HG03565 (cell line): ENCODE results near the gene NLRX1.
"Not testable (repeated sequence)": the region's sequence is repeated elsewhere in the genome, so short reads cannot be mapped to it uniquely, and the experiment has no call there.

ENCODE experiments used
- ATAC-seq: cut with Tn5 transposase; IDR thresholded peaks from one replicate; pipeline ENCODE4 v1.9.1; 2021; ENCODE audit warnings: mild to moderate bottlenecking, moderate library complexity; ENCODE audit not compliant: unreplicated experiment

The NLRX1 gene

GRCh38 chr11:119154178-119154577 is 14.3 kb upstream of the NLRX1 start:
- ATAC-seq: no peak

GRCh38 chr11:119155733-119156492 is 12.6 kb upstream of the NLRX1 start:
- no peak for ATAC-seq

GRCh38 chr11:119156496-119156895 is 12.0 kb upstream of the NLRX1 start:
- no peak for ATAC-seq

- no peak for ATAC-seq
These were observed 11.5 kb upstream of the NLRX1 start for GRCh38 chr11:119157063-119157462.

GRCh38 chr11:119158467-119158866 is 10.1 kb upstream of the NLRX1 start:
- ATAC-seq: no peak

GRCh38 chr11:119160151-119160550 is 8.4 kb upstream of the NLRX1 start:
- ATAC-seq: no peak

- ATAC-seq: no peak
These were observed 6.7 kb upstream of the NLRX1 start for GRCh38 chr11:119161871-119162270.

- ATAC-seq: no peak
These were observed 2.0 kb upstream of the NLRX1 start for GRCh38 chr11:119166368-119167076.

- not testable (repeated sequence) for ATAC-seq
These were observed 1.5 kb upstream of the NLRX1 start for GRCh38 chr11:119167077-119167458.

- no peak for ATAC-seq
These were observed 592 bp upstream of the NLRX1 start for GRCh38 chr11:119167933-119168332.

GRCh38 chr11:119169282-119169719 is 776 bp downstream of the NLRX1 start:
- no peak for ATAC-seq

GRCh38 chr11:119172513-119172912 is 4.0 kb downstream of the NLRX1 start:
- no peak for ATAC-seq

- ATAC-seq: no peak
These were observed 4.9 kb downstream of the NLRX1 start for GRCh38 chr11:119173453-119173852.

GRCh38 chr11:119175493-119176077 is 7.1 kb downstream of the NLRX1 start:
- ATAC-seq: no peak

GRCh38 chr11:119178166-119178680 is 9.7 kb downstream of the NLRX1 start:
- no peak for ATAC-seq

GRCh38 chr11:119179342-119179741 is 10.8 kb downstream of the NLRX1 start:
- no peak for ATAC-seq

- ATAC-seq: no peak
These were observed 11.5 kb downstream of the NLRX1 start for GRCh38 chr11:119179983-119180382.

- ATAC-seq: no peak
These were observed 12.5 kb downstream of the NLRX1 start for GRCh38 chr11:119180729-119181676.

GRCh38 chr11:119181677-119182412 is 13.3 kb downstream of the NLRX1 start:
- no peak for ATAC-seq

- ATAC-seq: not testable (repeated sequence)
These were observed 15.9 kb downstream of the NLRX1 start for GRCh38 chr11:119184399-119184798.
